HCT116 (cell line): ENCODE measurements around the gene MXD3. TPM values are rescaled to one million over a fixed set of nuclear protein-coding genes. Genes with fewer than 3 reads are reported as not detected.

ENCODE experiments used
- ATAC-seq: fragments of 200-7000 bp; cut with Tn5 transposase; 2 replicates; pipeline ENCODE4 v1.9.1; 2020; ENCODE audit warnings: mild to moderate bottlenecking, moderate library complexity
- BruUV-seq: library from RNA; stranded (reverse); fragments of 400-500 nt; replicated peaks from 2 replicates; lab custom pipeline; 2021; lab: Mats Ljungman, UMichigan
- CTCF ChIA-PET: fragments of 300-600 bp; sonication (Branson Sonifier 250); formaldehyde crosslinking; loops from one replicate; lab custom pipeline; 2021; ENCODE audit warnings: antibody characterized with exemption; lab: Charles Lee
- POLR2A ChIA-PET: fragments of 300-600, 350-600 bp; sonication (Branson Sonifier 250); formaldehyde crosslinking; loops from one replicate; lab custom pipeline; 2021; ENCODE audit warnings: antibody characterized with exemption; lab: Charles Lee
- RAD21 ChIA-PET, 2 experiments: fragments of 300-600 bp; sonication (Branson Sonifier 250); formaldehyde crosslinking; loops; one replicate each; lab custom pipeline; 2023; ENCODE audit warnings: low total read pairs in 2 of 2; ENCODE audit not compliant: uncharacterized antibody in 2 of 2, unreplicated experiment in 2 of 2, low non-redundant PET in 1 of 2; lab: Charles Lee
- DNase-seq: peaks from one replicate; pipeline ENCODE4 v3.0.0-alpha.2; 2010; ENCODE audit warnings: low read depth, low spot score
- H2AFZ ChIP-seq: fragments of 200-600 bp; shearing (Covaris generic), sonication (generic); 2 replicates; pipeline ENCODE4 v1.6.1; 2017; ENCODE audit warnings: low read depth, mixed run types, mixed read lengths, antibody characterized with exemption, low read length; ENCODE audit not compliant: poor library complexity, severe bottlenecking
- H3K27ac ChIP-seq: 2 replicates; pipeline ENCODE4 v1.5.1; 2012; ENCODE audit warnings: low read depth, low read length
- H3K27me3 ChIP-seq: fragments of 200-600 bp; sonication (generic); 2 replicates; pipeline ENCODE4 v1.6.1; 2016; ENCODE audit warnings: mixed run types, low read length, mixed read lengths; ENCODE audit not compliant: insufficient read depth
- H3K36me3 ChIP-seq, 2 experiments: fragments of 200-500 bp in 1 of 2; fragments of 200-600 bp in 1 of 2; sonication (Bioruptor generic) in 1 of 2; sonication (generic) in 1 of 2; 2 replicates each; pipeline versions ENCODE4 v1.5.1 to v1.6.1; 2014 to 2016; ENCODE audit warnings: low read length in 2 of 2, inconsistent platforms in 1 of 2, mixed read lengths in 1 of 2, mixed run types in 1 of 2; ENCODE audit not compliant: insufficient read depth in 2 of 2, control insufficient read depth in 1 of 2
- H3K4me1 ChIP-seq, 2 experiments: fragments of 200-600 bp in 1 of 2; sonication (generic) in 1 of 2; 2 replicates each; pipeline versions ENCODE4 v1.5.1 to v1.6.1; 2012 to 2017; ENCODE audit warnings: low read length in 2 of 2, inconsistent platforms in 1 of 2, mild to moderate bottlenecking in 1 of 2, mixed read lengths in 1 of 2, mixed run types in 1 of 2, moderate library complexity in 1 of 2; ENCODE audit not compliant: insufficient read depth in 2 of 2, control insufficient read depth in 1 of 2
- H3K4me2 ChIP-seq: fragments of 200-600 bp; sonication (generic); 2 replicates; pipeline ENCODE4 v1.6.1; 2017; ENCODE audit warnings: mixed run types, low read length, mixed read lengths
- H3K4me3 ChIP-seq, 2 experiments: fragments of 200-600 bp in 1 of 2; sonication (generic) in 1 of 2; replicated peaks in 1 of 2; 2 replicates each; pipeline ENCODE4 v1.5.1; 2011 to 2016; ENCODE audit warnings: low read length in 2 of 2, control low read depth in 1 of 2, low read depth in 1 of 2, mild to moderate bottlenecking in 1 of 2, mixed read lengths in 1 of 2, mixed run types in 1 of 2
- H3K79me2 ChIP-seq: fragments of 200-600 bp; sonication (generic); 2 replicates; pipeline ENCODE4 v1.6.1; 2017; ENCODE audit warnings: mild to moderate bottlenecking, mixed run types, low read length, moderate library complexity, mixed read lengths; ENCODE audit not compliant: insufficient read depth
- H3K9ac ChIP-seq: fragments of 200-600 bp; sonication (generic); 2 replicates; pipeline ENCODE4 v1.6.1; 2016; ENCODE audit warnings: low read length, mixed read lengths
- H3K9me2 ChIP-seq: fragments of 200-600 bp; sonication (generic), shearing (Covaris generic); 2 replicates; pipeline ENCODE4 v1.6.1; 2017; ENCODE audit warnings: mixed run types, mild to moderate bottlenecking, moderate library complexity; ENCODE audit not compliant: insufficient read depth
- H3K9me3 ChIP-seq, 2 experiments: fragments of 200-500 bp in 1 of 2; fragments of 200-600 bp in 1 of 2; sonication (Bioruptor generic) in 1 of 2; sonication (generic) in 1 of 2; 2 replicates each; pipeline ENCODE4 v1.6.1; 2014 to 2017; ENCODE audit warnings: low read length in 2 of 2, mixed read lengths in 2 of 2, inconsistent platforms in 1 of 2, low read depth in 1 of 2, mild to moderate bottlenecking in 1 of 2, mixed run types in 1 of 2, moderate library complexity in 1 of 2; ENCODE audit not compliant: control insufficient read depth in 1 of 2, insufficient read depth in 1 of 2
- H4K20me1 ChIP-seq: fragments of 200-600 bp; sonication (generic), shearing (Covaris generic); 2 replicates; pipeline ENCODE4 v1.6.1; 2017; ENCODE audit warnings: mixed run types, mild to moderate bottlenecking, moderate library complexity; ENCODE audit not compliant: insufficient read depth
- CBX3 ChIP-seq: IDR thresholded peaks from 2 replicates; pipeline ENCODE4 v1.6.1; 2012; ENCODE audit warnings: low read depth
- CEBPB ChIP-seq: IDR thresholded peaks from 2 replicates; pipeline ENCODE4 v1.6.1; 2012; ENCODE audit warnings: low read depth
- CTCF ChIP-seq, 3 experiments: fragments of 200-600 bp in 1 of 3; sonication (generic) in 1 of 3; IDR thresholded peaks in 2 of 3; conservative IDR thresholded peaks in 1 of 3; 2 replicates each; pipeline ENCODE4 v1.5.1; 2012 to 2017; ENCODE audit warnings: low read depth in 2 of 3, low read length in 2 of 3, antibody characterized with exemption in 1 of 3, borderline replicate concordance in 1 of 3, control low read depth in 1 of 3, mild to moderate bottlenecking in 1 of 3, mixed read lengths in 1 of 3, mixed run types in 1 of 3, moderate library complexity in 1 of 3; ENCODE audit not compliant: insufficient read depth in 1 of 3
- EGR1 ChIP-seq: IDR thresholded peaks from 2 replicates; pipeline ENCODE4 v1.6.1; 2012; ENCODE audit warnings: low read depth
- EZH2 ChIP-seq: fragments of 200-600 bp; sonication (generic); IDR thresholded peaks from 2 replicates; pipeline ENCODE4 v1.6.1; 2017; ENCODE audit warnings: antibody characterized with exemption, mixed run types
- EZH2phosphoT487 ChIP-seq: fragments of 200-600 bp; IDR thresholded peaks from 2 replicates; pipeline ENCODE4 v1.6.1; 2018; ENCODE audit warnings: antibody characterized with exemption, borderline replicate concordance
- FOSL1 ChIP-seq: IDR thresholded peaks from 2 replicates; pipeline ENCODE4 v1.6.1; 2012; ENCODE audit warnings: low read depth
- JUND ChIP-seq: IDR thresholded peaks from 2 replicates; pipeline ENCODE4 v1.6.1; 2012
- MAX ChIP-seq: IDR thresholded peaks from 2 replicates; pipeline ENCODE4 v1.6.1; 2012
- POLR2A ChIP-seq: IDR thresholded peaks from 2 replicates; pipeline ENCODE4 v1.7.0; 2011; ENCODE audit warnings: borderline replicate concordance; ENCODE audit not compliant: insufficient read depth, insufficient read length; ENCODE audit errors: extremely low read depth
- POLR2AphosphoS5 ChIP-seq: IDR thresholded peaks from 2 replicates; pipeline ENCODE4 v1.6.1; 2011; ENCODE audit warnings: mild to moderate bottlenecking, low read depth, low read length, moderate library complexity
- RAD21 ChIP-seq: IDR thresholded peaks from 2 replicates; pipeline ENCODE4 v1.6.1; 2012; ENCODE audit warnings: low read depth, mild to moderate bottlenecking
- REST ChIP-seq: IDR thresholded peaks from 2 replicates; pipeline ENCODE4 v1.6.1; 2012; ENCODE audit warnings: low read depth
- TCF7L2 ChIP-seq: IDR thresholded peaks from 2 replicates; pipeline ENCODE4 v1.7.0; 2011; ENCODE audit warnings: borderline replicate concordance, inconsistent platforms; ENCODE audit not compliant: insufficient read depth, insufficient read length; ENCODE audit errors: extremely low read depth
- ZBTB33 ChIP-seq: IDR thresholded peaks from 2 replicates; pipeline ENCODE4 v1.6.1; 2011; ENCODE audit warnings: mild to moderate bottlenecking, low read length, moderate library complexity; ENCODE audit not compliant: insufficient replicate concordance; ENCODE audit errors: extremely low read depth
- ZFX ChIP-seq: fragments of 450-650 bp; IDR thresholded peaks from 2 replicates; pipeline ENCODE4 v1.6.1; 2017
- intact Hi-C: fragments of 100-400 bp; cut with micrococcal nuclease; formaldehyde crosslinking; loops from 2 replicates; pipeline ENCODE4 v1.10.0; 2022
- total RNA-seq: library from RNA; stranded (reverse); gene quantifications from one replicate; pipeline ENCODE4 v1.2.1, GENCODE V29; 2021; ENCODE audit not compliant: unreplicated experiment

Gene MXD3
- total RNA-seq, 1 experiment from 2014 or later, result 37.6 TPM

GRCh38 chr5:177275883-177276282 lies 35.8 kb downstream of the MXD3 start (continued):
- TF ChIP-seq CTCF (IDR thresholded peaks at IDR 0.05 in 2 of 3, conservative IDR thresholded peaks at IDR 0.05 in 1 of 3; ENCODE audit: borderline replicate concordance in 1 of 3, insufficient read depth in 1 of 3, low read depth in 2 of 3, low read length in 2 of 3), result no peak
- no peak for TF ChIP-seq CBX3
- no peak for TF ChIP-seq EZH2phosphoT487
- TF ChIP-seq POLR2A, result no peak

- Histone ChIP-seq H3K9me3 (no peaks in the 10 kb centered on the region), H3K4me2 (no peak overlapping the region), H3K9ac (no peak overlapping the region), H3K4me1 (no peaks in the 10 kb centered on the region), H2AFZ (no peak overlapping the region), H3K79me2 (no peaks in the 10 kb centered on the region), H3K27me3 (no peaks in the 10 kb centered on the region), H3K9me2 (no peaks in the 10 kb centered on the region), H3K36me3 (peaks cover 18 to 21% of the 10 kb centered on the region in 2 experiments; a peak in 3 of 4 replicates), H4K20me1 (no peaks in the 10 kb centered on the region), H3K27ac (no peak overlapping the region), H3K4me3 (no peak overlapping the region)
- RAD21 ChIA-PET, result no interaction called here
- CTCF ChIA-PET, result no interaction called here
- BruUV-seq, result no TSS peak
- POLR2A ChIA-PET, result no interaction called here
- no peak for DNase-seq
- intact Hi-C loops, result loop anchor here (5.0 kb wide), 1 partner anchor 34 kb away; no protein-coding TSS in a partner anchor
- ATAC-seq, result no peak
- no peak for TF ChIP-seq CBX3
- no peak for TF ChIP-seq EZH2
- no peak for TF ChIP-seq POLR2AphosphoS5
- no peak for TF ChIP-seq REST
- TF ChIP-seq MAX, result no peak
- no peak for TF ChIP-seq CTCF (IDR thresholded peaks at IDR 0.05 in 2 of 3, conservative IDR thresholded peaks at IDR 0.05 in 1 of 3; ENCODE audit: borderline replicate concordance in 1 of 3, insufficient read depth in 1 of 3, low read depth in 2 of 3, low read length in 2 of 3)
- TF ChIP-seq ZBTB33, result no peak
- no peak for TF ChIP-seq EGR1
- TF ChIP-seq JUND, result no peak
- TF ChIP-seq TCF7L2, result no peak
- no peak for TF ChIP-seq FOSL1
- no peak for TF ChIP-seq RAD21
- TF ChIP-seq ZFX, result no peak
- TF ChIP-seq CEBPB, result no peak
Measured at GRCh38 chr5:177271113-177271512, 40.6 kb downstream of the MXD3 start.
